Measurements from ENCODE around the gene FXN. TPM values are rescaled to one million over a fixed set of nuclear protein-coding genes. Genes with fewer than 3 reads are reported as not detected.

FXN gene
- total and polyA plus RNA-seq, 12 donors = 7.8 to 41.8 (median 35.0) TPM

DNA sequence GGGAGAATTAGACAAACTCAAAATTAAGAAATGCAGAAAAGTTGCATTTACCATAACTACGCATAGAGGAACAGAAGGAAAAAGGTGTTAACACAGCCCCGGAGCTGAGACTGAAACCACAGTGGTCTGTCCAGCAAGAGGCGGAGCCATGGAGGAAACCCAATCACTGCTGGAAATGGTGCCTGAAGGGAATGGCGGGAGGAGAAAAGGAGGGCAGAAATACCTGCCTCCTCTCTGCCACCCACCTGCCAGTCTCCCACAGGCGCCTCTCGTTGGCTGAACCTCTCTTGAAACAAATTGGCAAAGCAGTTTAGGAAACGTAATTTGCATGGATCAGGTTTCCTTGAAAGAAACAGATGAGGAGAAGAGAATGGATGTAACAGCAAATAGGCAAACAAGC is 11.9 kb upstream of the FXN start:
- H3K4me3 ChIP-seq = no peak overlapping the region
- intact Hi-C loops (cut with DNase I) = loop anchor here in 1 of 10 donors (5.0 kb wide), 1 partner anchor 441 kb away; no protein-coding TSS in a partner anchor

DNA sequence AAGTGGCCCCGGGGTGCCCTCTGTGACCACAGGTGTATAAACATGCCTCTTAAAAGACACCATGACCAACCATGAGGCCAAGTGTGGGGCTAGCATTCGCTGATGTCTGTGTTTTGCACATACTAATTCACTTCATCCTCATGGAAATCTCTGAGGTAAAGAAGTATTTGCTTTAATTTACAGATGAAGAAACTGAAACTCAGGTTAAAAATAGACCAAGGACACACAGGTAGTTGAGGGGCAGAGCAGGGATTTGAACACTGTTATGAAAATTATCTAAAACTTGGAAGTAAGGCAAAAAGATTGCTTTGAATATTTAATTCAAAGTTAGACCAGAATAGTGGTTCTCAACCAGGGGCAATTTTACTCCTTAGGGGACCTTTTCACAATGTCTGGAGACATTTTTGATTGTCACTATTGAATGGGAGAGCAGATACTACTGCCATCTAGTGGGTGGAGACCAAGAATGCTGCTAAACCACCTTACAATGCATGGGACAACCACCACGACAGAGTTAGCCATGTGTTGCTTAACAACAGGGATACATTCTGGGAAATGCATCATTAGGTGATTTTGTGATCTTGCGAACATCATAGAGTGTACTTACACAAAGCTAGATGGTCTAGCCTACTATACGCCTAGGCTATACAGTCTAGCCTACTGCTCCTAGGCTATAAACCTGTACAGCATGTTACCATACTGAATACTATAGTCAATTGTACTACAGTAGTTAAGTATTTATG is 8.0 kb upstream of the FXN start:
- intact Hi-C loops (cut with DNase I) = loop anchor here in 5 of 10 donors (1.0 to 5.0 kb wide), 2 partner anchors 443 to 445 kb away; no protein-coding TSS in a partner anchor

More for the DNA sequence above, 11.9 kb upstream of the FXN start:
- TF ChIP-seq, protein P1, sequence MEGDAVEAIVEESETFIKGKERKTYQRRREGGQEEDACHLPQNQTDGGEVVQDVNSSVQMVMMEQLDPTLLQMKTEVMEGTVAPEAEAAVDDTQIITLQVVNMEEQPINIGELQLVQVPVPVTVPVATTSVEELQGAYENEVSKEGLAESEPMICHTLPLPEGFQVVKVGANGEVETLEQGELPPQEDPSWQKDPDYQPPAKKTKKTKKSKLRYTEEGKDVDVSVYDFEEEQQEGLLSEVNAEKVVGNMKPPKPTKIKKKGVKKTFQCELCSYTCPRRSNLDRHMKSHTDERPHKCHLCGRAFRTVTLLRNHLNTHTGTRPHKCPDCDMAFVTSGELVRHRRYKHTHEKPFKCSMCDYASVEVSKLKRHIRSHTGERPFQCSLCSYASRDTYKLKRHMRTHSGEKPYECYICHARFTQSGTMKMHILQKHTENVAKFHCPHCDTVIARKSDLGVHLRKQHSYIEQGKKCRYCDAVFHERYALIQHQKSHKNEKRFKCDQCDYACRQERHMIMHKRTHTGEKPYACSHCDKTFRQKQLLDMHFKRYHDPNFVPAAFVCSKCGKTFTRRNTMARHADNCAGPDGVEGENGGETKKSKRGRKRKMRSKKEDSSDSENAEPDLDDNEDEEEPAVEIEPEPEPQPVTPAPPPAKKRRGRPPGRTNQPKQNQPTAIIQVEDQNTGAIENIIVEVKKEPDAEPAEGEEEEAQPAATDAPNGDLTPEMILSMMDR (IDR thresholded peaks at IDR 0.05) = no peak
- no peak for DNase-seq
- no peaks in the 10 kb centered on the region for H3K36me3 ChIP-seq
- no peak for ATAC-seq
- H3K4me1 ChIP-seq = peaks cover 0 to 9% (median 0%) of the 10 kb centered on the region in 9 donors
- H3K9me3 ChIP-seq = no peaks in the 10 kb centered on the region
- H3K27ac ChIP-seq = no peak overlapping the region
- H3K27me3 ChIP-seq = peaks cover 0 to 3% (median 0%) of the 10 kb centered on the region in 7 donors
- 65% methylated on average over 7 of the region's 7 CpGs for WGBS, 2 donors

DNA sequence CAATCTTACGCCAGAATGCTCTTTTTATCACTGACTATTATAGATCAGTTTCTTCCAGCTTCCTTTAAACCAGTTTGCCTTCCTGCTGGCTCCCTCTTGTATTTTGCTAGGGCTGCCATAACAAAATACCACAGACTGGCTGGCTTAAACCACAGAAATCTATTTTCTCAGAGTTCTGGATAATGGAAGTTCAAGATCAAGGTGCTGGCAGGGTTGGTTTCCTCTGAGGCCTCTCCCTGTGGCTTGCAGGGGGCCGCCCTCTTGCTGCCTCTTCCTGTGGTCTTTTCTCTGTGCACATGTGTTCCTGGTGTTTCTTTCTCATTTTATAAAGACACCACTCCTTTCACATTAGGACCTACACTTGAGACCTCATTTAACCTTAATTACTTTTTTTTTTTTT is 6.8 kb upstream of the FXN start:
- no peak for ATAC-seq
- no peak overlapping the region for H3K27ac ChIP-seq
- peaks cover 0 to 9% (median 0%) of the 10 kb centered on the region in 11 donors for H3K9me3 ChIP-seq
- 79 to 94% methylated on average over 2 of the region's 2 CpGs for WGBS, 2 donors
- no peak for DNase-seq
- H3K4me1 ChIP-seq = peaks cover 0 to 23% (median 0%) of the 10 kb centered on the region in 9 donors
- H3K4me3 ChIP-seq = no peak overlapping the region
- intact Hi-C loops (cut with DNase I) = loop anchor here in 3 of 10 donors (5.0 kb wide), 1 partner anchor 446 kb away; no protein-coding TSS in a partner anchor
- TF ChIP-seq, protein P1 (IDR thresholded peaks at IDR 0.05) = no peak
- H3K36me3 ChIP-seq = no peaks in the 10 kb centered on the region
- no peaks in the 10 kb centered on the region for H3K27me3 ChIP-seq

More for the DNA sequence above, 8.0 kb upstream of the FXN start:
- Histone ChIP-seq H3K4me1 (peaks cover 0 to 23% (median 0%) of the 10 kb centered on the region in 9 donors), H3K9me3 (peaks cover 0 to 9% (median 0%) of the 10 kb centered on the region in 11 donors), H3K36me3 (no peaks in the 10 kb centered on the region), H3K4me3 (no peak overlapping the region), H3K27ac (no peak overlapping the region), H3K27me3 (peaks cover 0 to 3% (median 0%) of the 10 kb centered on the region in 7 donors)
- TF ChIP-seq, protein P1 (IDR thresholded peaks at IDR 0.05) = peak; percentile 64 to 87 (median 80)
- DNase-seq (peak in 1 of 2 donors; percentile 31), ATAC-seq (peak; percentile 47 to 78 (median 70))
- WGBS, 2 donors = 51 to 62% methylated on average over 5 of the region's 5 CpGs

DNA sequence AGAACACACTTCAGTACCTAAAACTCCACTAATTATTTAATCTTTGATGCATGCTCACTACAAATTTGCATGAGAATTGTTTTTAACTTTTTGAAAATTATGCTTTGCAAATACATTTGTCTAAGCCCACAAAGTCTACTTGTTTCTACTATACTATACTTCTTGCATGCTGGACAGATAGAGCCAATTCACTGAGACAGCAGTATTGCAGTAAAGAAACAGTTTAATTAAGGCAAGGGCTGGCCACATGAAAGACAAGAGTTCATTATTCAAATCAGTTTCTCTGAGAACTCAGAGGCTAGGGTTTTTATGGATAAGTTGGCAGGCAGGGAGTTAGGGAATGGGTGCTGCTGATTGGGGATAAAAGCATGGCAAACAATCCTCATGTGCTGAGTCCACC is 6.0 kb upstream of the FXN start:
- TF ChIP-seq, protein P1 (IDR thresholded peaks at IDR 0.05) = no peak
- Histone ChIP-seq H3K36me3 (no peaks in the 10 kb centered on the region), H3K4me1 (peaks cover 0 to 23% (median 0%) of the 10 kb centered on the region in 9 donors), H3K27ac (no peak overlapping the region), H3K27me3 (no peaks in the 10 kb centered on the region), H3K4me3 (no peak overlapping the region), H3K9me3 (peaks cover 0 to 9% (median 0%) of the 10 kb centered on the region in 11 donors)
- intact Hi-C loops (cut with DNase I) = loop anchor here in 3 of 10 donors (5.0 kb wide), 1 partner anchor 447 kb away; no protein-coding TSS in a partner anchor
- DNase-seq (no peak), ATAC-seq (no peak)
